ENCODE measurements around the gene GDNF. TPM values are rescaled to one million over a fixed set of nuclear protein-coding genes. Genes with fewer than 3 reads are reported as not detected.

GDNF gene
- total RNA-seq, 1 experiment from 2014 or later = 14.7 TPM

GRCh38 chr5:37792975-37793631 lies 46.7 kb downstream of the GDNF start:
- Histone ChIP-seq H3K9me3 (ENCODE audit: low read depth, low read length, poor library complexity, severe bottlenecking) (peaks cover 3% of the 10 kb centered on the region), H3K36me3 (ENCODE audit: insufficient read depth, low read length, poor library complexity, severe bottlenecking) (no peaks in the 10 kb centered on the region), H3K4me1 (ENCODE audit: insufficient read depth, low read length, poor library complexity, severe bottlenecking) (no peaks in the 10 kb centered on the region), H3K4me3 (ENCODE audit: low read depth, low read length, poor library complexity, severe bottlenecking) (no peak overlapping the region), H3K27ac (ENCODE audit: low read depth, low read length, poor library complexity, severe bottlenecking) (no peak overlapping the region), H3K27me3 (replicated peaks; ENCODE audit: insufficient read depth, low read depth, low read length, poor library complexity) (no peaks in the 10 kb centered on the region)
- ChIA-PET CTCF (no interaction called here), POLR2A (ENCODE audit: low non-redundant PET) (no interaction called here)
- no peak for TF ChIP-seq EZH2 (IDR thresholded peaks at IDR 0.05; ENCODE audit: borderline replicate concordance, low read depth, low read length, poor library complexity, severe bottlenecking)
- TF ChIP-seq CTCF (conservative IDR thresholded peaks at IDR 0.05; ENCODE audit: low read depth, low read length) = no peak
- intact Hi-C loops (cut with micrococcal nuclease; ENCODE audit: unreplicated experiment) = no loop called here
- BruUV-seq (replicated peaks) = no TSS peak
- DNase-seq (ENCODE audit: low spot score) = no peak

GRCh38 chr5:37791321-37791720 lies 48.5 kb downstream of the GDNF start:
- no peak for DNase-seq (ENCODE audit: low spot score)
- Histone ChIP-seq H3K4me1 (ENCODE audit: insufficient read depth, low read length, poor library complexity, severe bottlenecking) (no peaks in the 10 kb centered on the region), H3K36me3 (ENCODE audit: insufficient read depth, low read length, poor library complexity, severe bottlenecking) (no peaks in the 10 kb centered on the region), H3K27me3 (replicated peaks; ENCODE audit: insufficient read depth, low read depth, low read length, poor library complexity) (no peaks in the 10 kb centered on the region), H3K4me3 (ENCODE audit: low read depth, low read length, poor library complexity, severe bottlenecking) (no peak overlapping the region), H3K27ac (ENCODE audit: low read depth, low read length, poor library complexity, severe bottlenecking) (no peak overlapping the region), H3K9me3 (ENCODE audit: low read depth, low read length, poor library complexity, severe bottlenecking) (peaks cover 3% of the 10 kb centered on the region)
- ChIA-PET POLR2A (ENCODE audit: low non-redundant PET) (no interaction called here), CTCF (no interaction called here)
- TF ChIP-seq CTCF (conservative IDR thresholded peaks at IDR 0.05; ENCODE audit: low read depth, low read length) = no peak
- TF ChIP-seq EZH2 (IDR thresholded peaks at IDR 0.05; ENCODE audit: borderline replicate concordance, low read depth, low read length, poor library complexity, severe bottlenecking) = no peak
- intact Hi-C loops (cut with micrococcal nuclease; ENCODE audit: unreplicated experiment) = no loop called here
- no TSS peak for BruUV-seq (replicated peaks)

- POLR2A ChIA-PET (ENCODE audit: low non-redundant PET) = no interaction called here
These were observed 49.9 kb downstream of the GDNF start for GRCh38 chr5:37789991-37790390.

More at GRCh38 chr5:37789991-37790390, 49.9 kb downstream of the GDNF start:
- Histone ChIP-seq H3K27me3 (replicated peaks; ENCODE audit: insufficient read depth, low read depth, low read length, poor library complexity) (no peaks in the 10 kb centered on the region), H3K4me1 (ENCODE audit: insufficient read depth, low read length, poor library complexity, severe bottlenecking) (no peaks in the 10 kb centered on the region), H3K36me3 (ENCODE audit: insufficient read depth, low read length, poor library complexity, severe bottlenecking) (no peaks in the 10 kb centered on the region), H3K27ac (ENCODE audit: low read depth, low read length, poor library complexity, severe bottlenecking) (no peak overlapping the region), H3K4me3 (ENCODE audit: low read depth, low read length, poor library complexity, severe bottlenecking) (no peak overlapping the region), H3K9me3 (ENCODE audit: low read depth, low read length, poor library complexity, severe bottlenecking) (no peaks in the 10 kb centered on the region)
- BruUV-seq (replicated peaks) = no TSS peak
- TF ChIP-seq CTCF (conservative IDR thresholded peaks at IDR 0.05; ENCODE audit: low read depth, low read length) (no peak), EZH2 (IDR thresholded peaks at IDR 0.05; ENCODE audit: borderline replicate concordance, low read depth, low read length, poor library complexity, severe bottlenecking) (no peak)
- no peak for DNase-seq (ENCODE audit: low spot score)
- CTCF ChIA-PET = no interaction called here
- intact Hi-C loops (cut with micrococcal nuclease; ENCODE audit: unreplicated experiment) = no loop called here

Data from A673 (cell line).